Upper lobe of left lung (tissue), 6 donors: ENCODE data around the gene PFDN6. TPM values are rescaled to one million over a fixed set of nuclear protein-coding genes. Genes with fewer than 3 reads are reported as not detected.

ENCODE experiments used
- ATAC-seq, 2 donors: fragments of 200-7000 bp; cut with Tn5 transposase; one replicate each; pipeline ENCODE4 v1.9.1; 2022; ENCODE audit warnings: mild to moderate bottlenecking in 2 of 2, moderate library complexity in 2 of 2; ENCODE audit not compliant: low FRiP score in 2 of 2
- DNase-seq, 2 donors: peaks; one replicate each; pipeline ENCODE4 v3.0.0-alpha.2; 2019 to 2020
- H3K27ac ChIP-seq, 4 donors: fragments of 200-600 bp; sonication (generic); one replicate each; pipeline ENCODE4 v1.5.1; 2016 to 2019
- H3K27me3 ChIP-seq, 4 donors: fragments of 200-600 bp; sonication (generic); one replicate each; pipeline ENCODE4 v1.5.1; 2017 to 2019
- H3K36me3 ChIP-seq, 4 donors: fragments of 200-600 bp; sonication (generic); one replicate each; pipeline ENCODE4 v1.5.1; 2016 to 2019
- H3K4me1 ChIP-seq, 4 donors: fragments of 200-600 bp; sonication (generic); one replicate each; pipeline ENCODE4 v1.5.1; 2018 to 2019
- H3K4me3 ChIP-seq, 4 donors: fragments of 200-600 bp; sonication (generic); one replicate each; pipeline ENCODE4 v1.5.1; 2017 to 2019; ENCODE audit warnings: mild to moderate bottlenecking in 2 of 4, moderate library complexity in 1 of 4
- H3K9me3 ChIP-seq, 4 donors: fragments of 200-600 bp; sonication (generic); one replicate each; pipeline ENCODE4 v1.5.1; 2018 to 2019
- CTCF ChIP-seq, 6 experiments: fragments of 450-650 bp in 4 of 6; fragments of 200-600 bp in 2 of 6; sonication (generic) in 2 of 6; IDR thresholded peaks; one replicate each; pipeline ENCODE4 v1.5.1; 2016 to 2019; ENCODE audit warnings: antibody characterized with exemption in 6 of 6
- EP300 ChIP-seq, 4 donors: sonication (generic); formaldehyde crosslinking; IDR thresholded peaks; one replicate each; pipeline ENCODE4 v1.5.1; 2017; ENCODE audit warnings: antibody characterized with exemption in 4 of 4, control low read depth in 2 of 4
- POLR2A ChIP-seq, 4 donors: fragments of 450-650 bp; IDR thresholded peaks; one replicate each; pipeline ENCODE4 v1.5.1; 2016 to 2017; ENCODE audit warnings: antibody characterized with exemption in 4 of 4, mild to moderate bottlenecking in 2 of 4
- POLR2AphosphoS5 ChIP-seq, 2 donors: sonication (generic); formaldehyde crosslinking; IDR thresholded peaks; one replicate each; pipeline ENCODE4 v1.5.1; 2017; ENCODE audit warnings: antibody characterized with exemption in 2 of 2
- WGBS, 2 donors: methylation state at CpG; one replicate each; pipeline ENCODE4 v1.1.5; 2017 to 2018; 5-methylcytosine and 5-hydroxymethylcytosine counted together
- total RNA-seq, 6 donors: library from RNA; depleted of rRNA in 4 of 6; stranded (reverse); fragments of >200 nt in 4 of 6; gene quantifications; one replicate each; pipeline versions ENCODE4 v1.1.0 to v1.2.1, GENCODE V29; 2016 to 2021
- donor health status: DM: no; HTN: no; CAD: no; lungs with moderate emphysema.
- donor health status: DM: no; HTN: yes; CAD: no; lungs with severe emphysema.

The PFDN6 gene
- total RNA-seq, 6 donors from 2014 or later, result 13.8 to 42.9 (median 30.7) TPM

DNA sequence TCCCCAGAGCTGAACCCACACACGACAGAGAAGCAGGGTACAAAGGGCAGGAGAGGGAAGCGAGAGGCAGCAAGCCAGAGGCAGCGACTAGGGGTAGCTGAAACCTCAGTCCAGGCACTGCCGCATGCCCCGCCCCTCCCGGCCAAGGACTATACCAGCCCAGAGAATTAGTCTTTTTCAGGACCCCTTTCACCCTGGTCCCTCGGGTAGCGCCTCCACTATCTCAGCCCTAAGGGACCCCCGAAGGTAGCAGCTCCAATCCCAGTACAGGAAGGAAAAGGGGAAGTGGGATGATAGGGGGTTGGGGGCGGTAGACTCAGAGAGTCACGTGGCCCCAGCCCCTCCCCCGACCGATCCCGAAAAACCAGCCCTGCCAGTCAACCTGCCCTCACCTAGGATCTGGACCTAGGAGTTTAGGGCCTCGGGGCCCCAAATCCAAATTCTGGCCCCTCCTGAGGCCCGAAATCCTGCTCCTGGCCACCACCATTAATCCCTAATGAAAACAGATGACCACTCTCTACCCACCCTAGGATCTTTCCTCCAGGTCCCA, 8.1 kb downstream of the PFDN6 start:
- no peak for TF ChIP-seq EP300 (IDR thresholded peaks at IDR 0.05)
- no peak for TF ChIP-seq CTCF (IDR thresholded peaks at IDR 0.05)
- no peak for TF ChIP-seq POLR2A (IDR thresholded peaks at IDR 0.05)
- no peak for TF ChIP-seq POLR2AphosphoS5 (IDR thresholded peaks at IDR 0.05)
- H3K36me3 ChIP-seq, result peaks cover 11 to 51% (median 37%) of the 10 kb centered on the region in 4 donors
- DNase-seq (peak; percentile 84 to 86), ATAC-seq (peak; percentile 1 to 45)
- H3K27me3 ChIP-seq, result no peaks in the 10 kb centered on the region
- no peaks in the 10 kb centered on the region for H3K9me3 ChIP-seq
- 3 to 17% methylated on average over 12 to 14 of the region's 16 CpGs for WGBS, 2 donors
- H3K4me1 ChIP-seq, result peaks cover 24 to 48% (median 29%) of the 10 kb centered on the region in 4 donors
- H3K27ac ChIP-seq, result peak overlapping the region; percentile 90 to 97 (median 97)
- H3K4me3 ChIP-seq, result peak overlapping the region; percentile 79 to 95 (median 88)

DNA sequence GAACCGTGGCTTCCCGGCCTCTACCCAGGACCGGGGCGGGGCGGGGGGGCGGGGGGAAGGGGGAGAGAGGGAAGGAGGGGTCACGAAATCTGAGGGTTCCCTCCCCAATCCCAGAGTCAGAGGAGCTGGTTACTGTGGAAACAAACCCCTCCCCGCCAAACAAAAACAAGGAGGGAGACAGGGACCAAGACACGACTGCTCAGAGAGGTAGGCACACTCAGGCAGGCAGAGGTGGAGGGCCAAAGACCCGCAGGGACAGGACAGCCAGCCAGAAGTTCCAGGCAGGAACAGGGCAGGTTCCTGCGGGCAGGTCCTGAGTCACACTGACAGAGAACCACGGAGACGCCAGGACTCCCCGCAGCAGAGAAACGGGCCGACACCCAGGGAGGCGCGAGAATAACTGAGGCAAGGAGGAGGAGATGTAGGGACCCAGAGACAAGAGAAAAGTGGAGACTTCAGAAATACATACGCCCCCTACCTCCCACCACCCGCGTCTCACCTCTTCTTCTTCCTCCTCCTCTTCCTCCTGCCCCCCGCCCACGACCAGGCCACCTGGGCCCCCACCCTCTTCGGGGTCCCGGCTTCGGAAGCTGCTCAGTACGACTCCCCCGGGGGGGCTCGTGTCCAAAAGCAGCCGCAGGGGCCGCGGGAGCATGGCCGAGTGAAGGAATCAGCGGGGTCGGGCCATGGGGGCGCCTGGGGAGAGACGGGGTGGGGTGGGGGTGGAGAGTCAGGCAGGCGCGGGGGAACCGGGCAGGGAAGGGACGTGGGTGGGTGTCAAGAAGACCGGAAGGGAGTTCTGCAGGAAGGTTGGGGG, 8.8 kb downstream of the PFDN6 start:
- H3K4me1 ChIP-seq, result peaks cover 24 to 48% (median 29%) of the 10 kb centered on the region in 4 donors

DNA sequence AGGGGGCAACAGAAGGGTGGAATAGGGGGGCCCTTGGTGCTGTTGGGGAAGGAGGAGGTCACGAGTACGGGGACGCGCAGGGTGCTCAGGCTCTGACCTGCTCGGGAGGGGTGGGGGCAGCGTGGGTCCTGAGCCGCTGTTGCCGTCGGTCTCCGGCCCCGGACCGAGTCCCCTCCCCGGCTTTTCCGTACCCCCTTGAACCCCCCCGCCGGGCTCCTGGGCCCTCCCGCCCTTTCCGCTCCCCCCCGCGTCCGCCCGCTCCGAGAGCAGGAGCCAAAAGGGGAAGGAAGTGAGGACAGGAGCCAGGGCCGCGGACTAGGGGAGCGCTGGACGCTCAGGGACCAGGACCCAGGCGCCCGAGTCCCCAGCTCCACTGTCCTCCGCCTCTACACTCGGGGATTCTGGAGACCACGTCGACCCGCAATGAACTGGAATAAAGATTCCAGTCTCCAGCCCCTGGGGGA, 9.4 kb downstream of the PFDN6 start, which contains the start of gene RGL2:
Gene RGL2 (minus strand): TSS at position 170 of the 464 bp plus-strand sequence. CDS start 332 bp downstream, outside the sequence.
- peak; percentile 83 to 91 for ATAC-seq
- peak; percentile 89 to 95 for DNase-seq
- Histone ChIP-seq H3K4me1 (peaks cover 24 to 51% (median 29%) of the 10 kb centered on the region in 4 donors), H3K4me3 (peak within 1 kb of the TSS; percentile 79 to 95 (median 88)), H3K27ac (peak within 1 kb of the TSS; percentile 90 to 97 (median 97)), H3K27me3 (no peaks in the 10 kb centered on the region), H3K9me3 (no peaks in the 10 kb centered on the region), H3K36me3 (peaks cover 4 to 51% (median 38%) of the 10 kb centered on the region in 4 donors)
- WGBS, 2 donors, result 0 to 1% methylated on average over 4 to 31 of the region's 34 CpGs
- no peak for TF ChIP-seq CTCF (IDR thresholded peaks at IDR 0.05)
- no peak for TF ChIP-seq EP300 (IDR thresholded peaks at IDR 0.05)
- no peak for TF ChIP-seq POLR2AphosphoS5 (IDR thresholded peaks at IDR 0.05)
- TF ChIP-seq POLR2A (IDR thresholded peaks at IDR 0.05), result peak in 2 of 4 donors; percentile 16 to 40

More for the DNA sequence above, 8.8 kb downstream of the PFDN6 start:
- H3K36me3 ChIP-seq, result peaks cover 6 to 51% (median 38%) of the 10 kb centered on the region in 4 donors
- 1 to 2% methylated on average over 29 to 38 of the region's 42 CpGs for WGBS, 2 donors
- peak overlapping the region; percentile 90 to 97 (median 97) for H3K27ac ChIP-seq
- TF ChIP-seq EP300 (IDR thresholded peaks at IDR 0.05) (no peak), CTCF (IDR thresholded peaks at IDR 0.05) (no peak), POLR2A (IDR thresholded peaks at IDR 0.05) (peak in 3 of 4 donors; percentile 28 to 66 (median 56)), POLR2AphosphoS5 (IDR thresholded peaks at IDR 0.05) (peak; percentile 55 to 80)
- no peaks in the 10 kb centered on the region for H3K27me3 ChIP-seq
- DNase-seq (peak; percentile 84 to 88), ATAC-seq (peak; percentile 74 to 84)
- H3K4me3 ChIP-seq, result peak overlapping the region; percentile 79 to 95 (median 88)
- H3K9me3 ChIP-seq, result no peaks in the 10 kb centered on the region

GRCh38 chr6:33299237-33299944, 10.0 kb downstream of the PFDN6 start:
- WGBS, 2 donors, result 0% methylated on average over 8 to 43 of the region's 54 CpGs
- ATAC-seq (peak; percentile 88), DNase-seq (peak; percentile 95 to 97)
- Histone ChIP-seq H3K27ac (peak overlapping the region; percentile 90 to 97 (median 97)), H3K4me3 (peak overlapping the region; percentile 79 to 95 (median 88)), H3K27me3 (no peaks in the 10 kb centered on the region), H3K9me3 (no peaks in the 10 kb centered on the region), H3K36me3 (peaks cover 7 to 51% (median 39%) of the 10 kb centered on the region in 4 donors), H3K4me1 (peaks cover 24 to 57% (median 29%) of the 10 kb centered on the region in 4 donors)
- TF ChIP-seq CTCF (IDR thresholded peaks at IDR 0.05) (peak; percentile 65 to 84 (median 80)), EP300 (IDR thresholded peaks at IDR 0.05) (peak in 1 of 4 donors; percentile 34), POLR2AphosphoS5 (IDR thresholded peaks at IDR 0.05) (peak; percentile 86 to 90), POLR2A (IDR thresholded peaks at IDR 0.05) (peak in 3 of 4 donors; percentile 37 to 87 (median 49))
